Metanephros (tissue), 1 donor: ENCODE results near the gene OTOG. TPM values are rescaled to one million over a fixed set of nuclear protein-coding genes. Genes with fewer than 3 reads are reported as not detected.

Experiments
- total RNA-seq: library from RNA; depleted of rRNA; stranded (reverse); fragments of >200 nt; gene quantifications from one replicate; pipeline ENCODE4 v1.2.3, GENCODE V29; 2014

Gene OTOG, protein sequence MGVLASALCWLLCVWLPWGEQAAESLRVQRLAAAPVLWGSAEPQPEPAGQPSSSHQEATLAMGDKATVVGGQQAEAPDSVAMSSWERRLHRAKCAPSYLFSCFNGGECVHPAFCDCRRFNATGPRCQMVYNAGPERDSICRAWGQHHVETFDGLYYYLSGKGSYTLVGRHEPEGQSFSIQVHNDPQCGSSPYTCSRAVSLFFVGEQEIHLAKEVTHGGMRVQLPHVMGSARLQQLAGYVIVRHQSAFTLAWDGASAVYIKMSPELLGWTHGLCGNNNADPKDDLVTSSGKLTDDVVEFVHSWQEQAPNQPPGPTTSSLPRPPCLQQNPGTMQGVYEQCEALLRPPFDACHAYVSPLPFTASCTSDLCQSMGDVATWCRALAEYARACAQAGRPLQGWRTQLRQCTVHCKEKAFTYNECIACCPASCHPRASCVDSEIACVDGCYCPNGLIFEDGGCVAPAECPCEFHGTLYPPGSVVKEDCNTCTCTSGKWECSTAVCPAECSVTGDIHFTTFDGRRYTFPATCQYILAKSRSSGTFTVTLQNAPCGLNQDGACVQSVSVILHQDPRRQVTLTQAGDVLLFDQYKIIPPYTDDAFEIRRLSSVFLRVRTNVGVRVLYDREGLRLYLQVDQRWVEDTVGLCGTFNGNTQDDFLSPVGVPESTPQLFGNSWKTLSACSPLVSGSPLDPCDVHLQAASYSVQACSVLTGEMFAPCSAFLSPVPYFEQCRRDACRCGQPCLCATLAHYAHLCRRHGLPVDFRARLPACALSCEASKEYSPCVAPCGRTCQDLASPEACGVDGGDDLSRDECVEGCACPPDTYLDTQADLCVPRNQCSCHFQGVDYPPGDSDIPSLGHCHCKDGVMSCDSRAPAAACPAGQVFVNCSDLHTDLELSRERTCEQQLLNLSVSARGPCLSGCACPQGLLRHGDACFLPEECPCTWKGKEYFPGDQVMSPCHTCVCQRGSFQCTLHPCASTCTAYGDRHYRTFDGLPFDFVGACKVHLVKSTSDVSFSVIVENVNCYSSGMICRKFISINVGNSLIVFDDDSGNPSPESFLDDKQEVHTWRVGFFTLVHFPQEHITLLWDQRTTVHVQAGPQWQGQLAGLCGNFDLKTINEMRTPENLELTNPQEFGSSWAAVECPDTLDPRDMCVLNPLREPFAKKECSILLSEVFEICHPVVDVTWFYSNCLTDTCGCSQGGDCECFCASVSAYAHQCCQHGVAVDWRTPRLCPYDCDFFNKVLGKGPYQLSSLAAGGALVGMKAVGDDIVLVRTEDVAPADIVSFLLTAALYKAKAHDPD (N-terminal part only)
- 0.23 TPM for total RNA-seq

DNA sequence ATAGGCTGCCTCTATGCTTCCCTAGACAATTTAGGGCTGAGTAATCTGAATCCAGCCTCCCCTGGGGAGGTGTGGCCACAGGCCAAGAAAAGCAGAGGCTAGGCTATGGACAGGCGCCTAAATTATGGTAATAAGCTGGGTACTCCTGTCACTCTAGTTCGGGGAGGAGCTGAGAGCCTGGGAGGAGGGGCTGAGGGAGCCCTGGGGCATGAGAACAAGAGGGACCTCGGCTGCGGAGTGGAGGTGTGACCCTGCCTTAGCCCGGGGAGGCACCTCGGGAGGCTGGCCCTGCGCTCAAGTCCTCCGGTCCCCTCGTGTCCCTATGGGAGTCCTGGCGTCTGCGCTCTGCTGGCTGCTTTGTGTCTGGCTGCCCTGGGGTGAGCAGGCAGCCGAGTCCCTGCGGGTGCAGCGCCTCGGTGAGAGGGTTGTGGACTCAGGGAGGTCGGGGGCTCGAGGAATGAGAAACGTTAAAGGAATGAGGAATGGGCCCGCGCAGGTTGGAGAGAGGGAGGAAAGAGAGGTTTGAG is at the start of gene OTOG:
TSS of gene OTOG (plus strand) at position 209 of the 527 bp plus-strand sequence. CDS start at position 323, 114 bp downstream.

DNA sequence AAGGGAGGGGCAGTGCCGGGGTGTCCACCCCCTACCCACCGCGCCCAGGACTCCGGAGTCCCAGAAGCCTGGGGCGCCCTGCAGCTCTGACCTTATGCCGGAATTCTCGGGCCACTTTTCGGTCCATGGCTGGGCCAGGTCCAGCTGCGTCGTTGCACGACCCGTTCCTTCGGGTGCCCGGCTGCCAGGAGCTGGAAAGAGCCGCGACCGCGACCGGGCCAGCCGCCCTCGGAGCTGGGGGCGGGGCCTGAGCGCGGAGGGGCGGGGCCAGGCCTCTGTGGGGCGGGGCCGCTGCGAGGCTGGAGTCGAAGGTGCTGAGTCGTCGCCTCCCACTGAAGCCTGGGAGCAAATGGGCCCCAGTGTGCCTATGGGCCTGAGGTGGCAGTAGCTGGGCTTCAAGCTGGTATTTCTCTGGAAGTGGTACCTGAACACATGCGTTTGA is 2.9 kb upstream of the OTOG start, which contains the start of gene USH1C:
TSS of gene USH1C (minus strand) at position 236 of the 442 bp plus-strand sequence. CDS start at position 127, 109 bp downstream.

Other genes with a start within 250 kb of the OTOG start
- gene NCR3LG1, start 195.5 kb upstream of the OTOG start, total RNA-seq, result 1.8 TPM
- gene KCNJ11, start 158.6 kb upstream of the OTOG start, total RNA-seq, result 17.0 TPM
- gene ABCC8, start 70.4 kb upstream of the OTOG start, total RNA-seq, result 4.5 TPM
- gene USH1C, start 2.8 kb upstream of the OTOG start, total RNA-seq, result 28.3 TPM
- gene MYOD1, start 172.3 kb downstream of the OTOG start, total RNA-seq, result 11.8 TPM
- 0.41 TPM for gene KCNC1, start 187.5 kb downstream of the OTOG start, total RNA-seq